HG03196 (cell line): ENCODE measurements around the gene SMIM34.
"Not testable (repeated sequence)": the region's sequence is repeated elsewhere in the genome, so short reads cannot be mapped to it uniquely, and the experiment has no call there.

ENCODE experiments used
- ATAC-seq: cut with Tn5 transposase; IDR thresholded peaks from one replicate; pipeline ENCODE4 v1.9.1; 2021; ENCODE audit not compliant: unreplicated experiment

The SMIM34 gene

DNA sequence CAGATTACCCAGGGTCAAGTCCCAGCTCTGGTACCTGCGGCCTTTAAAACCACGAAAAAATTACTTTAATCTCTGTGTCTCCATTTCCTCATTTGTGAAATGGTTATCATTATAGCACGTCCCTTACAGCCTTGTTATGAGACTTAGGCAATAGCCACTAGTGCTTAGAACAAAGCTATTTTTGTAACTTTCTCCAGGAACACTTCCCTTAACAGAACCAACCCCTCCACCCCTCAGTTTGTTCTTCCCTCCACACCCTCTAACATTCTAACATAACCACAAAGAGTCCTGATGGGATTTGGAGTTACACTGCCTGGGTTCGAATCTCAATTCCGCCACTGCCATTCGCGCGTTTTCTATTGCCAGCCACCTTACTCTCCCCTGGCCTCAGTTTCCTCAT is 49.3 kb downstream of the SMIM34 start:
- not testable (repeated sequence) for ATAC-seq

DNA sequence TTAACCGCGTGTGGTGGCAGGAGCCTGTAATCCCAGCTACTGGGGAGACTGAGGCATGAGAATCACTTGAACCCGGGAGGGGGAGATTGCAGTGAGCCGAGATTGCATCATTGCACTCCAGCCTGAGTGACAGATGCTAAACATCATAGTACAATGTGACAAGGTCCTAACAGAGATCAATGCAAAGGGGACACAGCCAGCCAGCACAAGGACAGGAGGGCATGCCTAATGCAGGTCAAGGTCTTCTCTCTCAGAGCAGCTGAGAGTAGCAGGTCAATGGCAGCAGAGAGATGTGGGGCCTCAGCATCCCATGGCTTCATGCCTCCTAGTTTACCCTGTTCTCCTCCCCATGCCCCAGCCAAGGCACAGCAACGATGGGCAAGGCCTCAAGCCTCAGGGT is 51.4 kb downstream of the SMIM34 start:
- no peak for ATAC-seq

DNA sequence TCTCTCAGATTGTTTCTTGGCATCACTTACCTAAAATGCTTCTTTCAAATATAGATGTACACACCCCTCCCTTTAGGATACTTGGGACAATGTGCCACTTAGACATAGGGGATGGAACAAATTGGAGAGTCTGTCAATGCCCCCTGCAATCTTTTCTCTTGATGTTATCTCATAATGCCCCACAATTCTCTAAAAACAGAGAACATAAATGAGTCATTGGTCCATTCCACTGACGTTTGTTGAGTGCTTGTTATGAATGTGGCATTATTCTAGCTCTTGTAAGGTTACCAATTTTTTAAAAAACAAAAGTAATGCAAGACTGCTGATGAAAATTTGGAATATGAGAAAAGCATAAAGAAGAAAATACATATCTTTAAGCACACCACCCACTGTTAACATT is 54.0 kb downstream of the SMIM34 start:
- no peak for ATAC-seq
